HG03442 (cell line): ENCODE measurements around the gene TYMP.

Experiments used
- ATAC-seq: cut with Tn5 transposase; IDR thresholded peaks from one replicate; pipeline ENCODE4 v1.9.1; 2021; ENCODE audit warnings: mild to moderate bottlenecking, moderate library complexity; ENCODE audit not compliant: unreplicated experiment

The TYMP gene

DNA sequence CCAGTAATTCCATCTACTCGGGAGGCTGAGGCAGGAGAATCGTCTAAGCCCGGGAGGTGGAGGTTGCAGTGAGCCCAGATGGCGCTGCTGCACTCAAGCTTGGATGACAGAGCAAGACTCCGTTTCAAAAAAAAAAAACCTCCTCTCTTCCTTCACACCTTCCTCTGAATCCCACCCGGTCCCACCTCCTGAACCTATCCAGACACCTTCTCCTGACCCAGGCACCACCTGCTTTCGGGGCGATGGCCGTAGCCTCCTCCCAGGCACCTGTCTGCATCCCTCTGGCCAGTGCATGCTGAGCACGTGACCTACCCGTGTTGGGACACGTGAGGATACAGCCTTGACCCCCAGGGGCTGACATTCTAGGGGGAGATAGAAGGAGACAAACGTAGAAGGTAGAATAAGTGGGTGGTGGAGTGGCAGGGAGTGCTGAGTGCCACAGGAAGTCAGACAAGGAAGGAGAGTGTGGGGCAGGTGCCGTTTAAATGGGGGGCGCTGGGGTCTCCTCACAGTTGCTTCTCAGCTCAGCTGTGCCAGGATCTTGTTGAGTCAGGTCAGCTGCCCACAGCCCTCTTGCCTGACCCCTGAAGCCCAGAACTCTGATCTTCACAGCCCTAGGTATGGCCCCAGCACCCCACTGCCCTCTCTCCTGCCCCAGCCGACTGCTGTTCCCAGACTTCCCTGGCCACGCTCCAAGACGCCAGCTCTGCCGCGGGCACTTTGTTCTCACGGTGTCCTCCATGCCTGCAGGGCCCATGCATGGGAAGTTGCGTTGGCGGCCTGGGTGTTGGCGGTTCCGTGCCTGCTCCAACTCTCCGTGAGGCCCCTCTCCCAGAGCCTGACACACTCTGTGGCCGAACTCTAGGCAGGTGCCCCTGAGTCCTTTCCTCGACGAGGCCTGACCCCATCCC, 44.3 kb downstream of the TYMP start:
- no peak for ATAC-seq

DNA sequence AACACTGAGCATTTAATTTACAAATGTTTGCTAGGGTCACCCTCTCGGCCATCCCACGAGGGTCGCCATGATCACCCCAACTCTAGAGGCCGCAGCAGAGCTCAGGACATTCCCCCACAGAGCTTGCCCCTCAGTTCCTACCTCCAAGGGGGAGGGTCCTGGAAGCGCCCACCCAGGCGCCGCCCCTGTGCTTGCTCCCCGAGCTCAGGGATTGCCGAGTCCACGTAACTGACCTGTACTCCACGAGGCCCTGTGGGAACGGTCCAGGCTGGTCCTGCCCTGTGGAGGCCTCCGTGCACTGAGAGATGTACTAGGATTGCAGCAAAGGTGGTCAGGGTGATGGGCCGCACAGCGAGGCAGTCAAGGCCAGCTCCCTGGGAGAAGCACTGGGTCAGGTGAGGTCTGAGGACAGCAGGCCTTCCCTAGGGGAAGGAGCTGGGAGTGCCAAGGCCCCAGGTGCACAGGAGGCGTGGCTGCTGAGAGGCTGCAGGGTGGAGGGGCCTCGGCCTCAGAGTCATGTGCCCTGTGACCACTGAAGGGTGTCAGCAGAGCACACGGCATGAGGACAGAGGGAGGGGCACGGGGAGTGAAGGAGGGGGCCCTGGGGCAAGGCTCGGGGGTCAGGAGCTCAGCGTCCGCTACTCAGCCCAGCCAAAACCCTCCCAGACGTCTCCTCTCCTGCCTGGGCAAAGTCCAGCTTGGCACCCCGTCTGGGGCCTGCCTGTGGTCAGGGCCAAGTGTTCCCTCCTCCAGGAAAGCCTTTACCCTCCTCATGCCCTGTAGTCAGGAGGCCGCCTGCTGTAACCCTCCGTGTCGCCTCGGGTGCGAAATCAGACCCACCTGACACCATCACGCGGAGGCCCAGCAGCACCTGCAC, 45.6 kb downstream of the TYMP start:
- no peak for ATAC-seq

DNA sequence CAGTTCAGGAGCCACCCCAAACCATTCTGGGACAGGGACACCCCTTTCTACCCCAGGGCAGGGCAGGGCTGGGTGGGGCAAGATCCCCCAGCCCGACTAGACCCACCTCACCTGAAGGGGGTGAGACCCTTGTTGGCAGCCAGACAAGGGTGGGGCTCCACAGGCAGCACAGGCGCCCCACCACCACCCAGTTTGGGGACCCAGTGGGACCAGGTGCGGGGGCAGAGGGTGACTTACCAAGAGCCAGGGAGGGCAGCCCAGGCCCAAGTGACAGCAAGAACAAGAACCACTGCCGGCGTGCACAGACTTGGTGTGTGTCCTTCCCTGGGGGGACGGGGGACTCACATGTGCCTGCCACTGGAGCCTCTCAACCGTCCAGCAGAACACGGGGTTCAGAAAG, 46.3 kb downstream of the TYMP start:
- ATAC-seq, result no peak

DNA sequence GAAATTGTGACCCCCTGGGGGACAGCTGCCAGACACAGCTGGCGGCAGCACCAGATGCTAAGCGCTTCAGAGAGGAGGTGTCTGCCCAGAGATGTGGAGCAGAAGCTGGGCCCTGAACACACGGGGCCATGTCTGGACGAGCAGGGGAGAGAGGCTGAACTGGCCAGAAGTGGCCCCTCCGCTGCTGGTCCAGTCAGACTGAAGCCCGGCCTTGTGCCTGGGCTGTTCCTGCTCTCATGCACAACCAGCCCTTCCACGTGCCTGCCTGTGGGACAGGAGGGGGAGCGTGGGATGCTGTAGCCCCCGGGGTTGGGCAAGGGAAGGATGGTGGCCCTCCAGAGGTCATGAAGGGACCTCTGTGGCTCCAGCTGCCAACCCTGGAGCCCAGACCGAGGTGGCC, 46.7 kb downstream of the TYMP start:
- ATAC-seq, result no peak

GRCh38 chr22:50482107-50483074, 47.4 kb downstream of the TYMP start:
- no peak for ATAC-seq

GRCh38 chr22:50481440-50482106, 48.2 kb downstream of the TYMP start, which contains the start of gene ADM2:
Gene ADM2, plus strand, starts transcription at chr22:50481543. Its CDS starts 305 bp downstream, at chr22:50481848.
- ATAC-seq, result no peak

DNA sequence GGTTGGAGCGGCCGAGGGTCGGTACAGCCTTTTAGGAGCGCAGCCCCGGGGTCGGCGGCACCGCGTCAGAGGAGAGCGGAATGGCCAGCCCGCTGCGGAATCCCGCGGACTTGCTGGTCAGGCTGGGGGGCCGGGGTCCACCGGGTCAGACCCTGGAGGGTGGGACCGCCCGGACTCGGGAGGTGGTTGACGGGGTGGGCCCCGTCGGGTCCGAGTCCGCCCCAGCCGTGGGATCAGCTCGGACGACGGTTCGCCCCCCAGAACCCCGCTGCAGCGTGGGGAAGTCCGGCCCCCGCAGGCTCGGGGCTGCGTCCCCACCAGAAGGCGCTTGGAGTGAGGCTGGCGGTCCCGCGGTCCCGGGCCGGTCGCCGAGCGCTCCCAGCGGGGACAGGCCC, 48.8 kb downstream of the TYMP start:
- ATAC-seq, result no peak

GRCh38 chr22:50479721-50480120, 50.1 kb downstream of the TYMP start:
- no peak for ATAC-seq

GRCh38 chr22:50477923-50478322, 51.9 kb downstream of the TYMP start:
- no peak for ATAC-seq

- ATAC-seq, result no peak
These were observed 52.9 kb downstream of the TYMP start for GRCh38 chr22:50476868-50477267.
